ENCODE measurements around the gene PRDM16.

Gene PRDM16

DNA sequence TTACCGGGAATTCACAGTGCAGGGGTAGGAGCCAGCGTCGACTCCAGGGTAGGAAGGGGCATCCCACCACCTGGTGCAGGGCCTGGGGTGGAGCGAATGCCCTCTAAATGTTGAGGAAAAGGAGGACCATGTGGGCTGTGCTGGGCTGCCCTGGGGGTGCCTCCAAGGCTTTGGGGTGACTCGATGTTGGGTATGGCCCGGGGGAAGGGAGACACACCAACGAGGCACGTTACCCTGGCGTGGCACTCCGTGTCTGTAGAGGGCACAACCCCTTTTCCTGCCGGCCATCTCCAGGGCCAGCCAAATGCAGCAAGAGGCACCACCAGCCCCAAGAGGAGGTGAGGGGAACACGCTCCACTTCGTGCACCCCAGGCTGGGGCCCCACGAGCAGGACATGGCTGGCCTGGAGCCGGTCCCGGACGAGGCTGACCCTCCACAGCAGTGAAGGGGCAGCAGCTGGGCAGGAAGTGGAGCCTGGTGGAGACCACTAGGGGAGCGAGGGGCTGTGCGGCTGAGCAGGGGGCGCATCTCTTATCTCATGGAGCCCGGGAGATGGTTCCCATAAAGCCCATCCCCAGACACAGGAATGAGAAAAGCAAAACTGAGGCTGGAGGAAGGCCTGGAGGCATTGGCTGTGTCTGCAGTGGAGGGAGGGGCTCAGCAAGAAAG lies 36.5 kb upstream of the PRDM16 start:
- no peak for DNase-seq (ENCODE audit: low spot score)
- FAIRE-seq: no peak

DNA sequence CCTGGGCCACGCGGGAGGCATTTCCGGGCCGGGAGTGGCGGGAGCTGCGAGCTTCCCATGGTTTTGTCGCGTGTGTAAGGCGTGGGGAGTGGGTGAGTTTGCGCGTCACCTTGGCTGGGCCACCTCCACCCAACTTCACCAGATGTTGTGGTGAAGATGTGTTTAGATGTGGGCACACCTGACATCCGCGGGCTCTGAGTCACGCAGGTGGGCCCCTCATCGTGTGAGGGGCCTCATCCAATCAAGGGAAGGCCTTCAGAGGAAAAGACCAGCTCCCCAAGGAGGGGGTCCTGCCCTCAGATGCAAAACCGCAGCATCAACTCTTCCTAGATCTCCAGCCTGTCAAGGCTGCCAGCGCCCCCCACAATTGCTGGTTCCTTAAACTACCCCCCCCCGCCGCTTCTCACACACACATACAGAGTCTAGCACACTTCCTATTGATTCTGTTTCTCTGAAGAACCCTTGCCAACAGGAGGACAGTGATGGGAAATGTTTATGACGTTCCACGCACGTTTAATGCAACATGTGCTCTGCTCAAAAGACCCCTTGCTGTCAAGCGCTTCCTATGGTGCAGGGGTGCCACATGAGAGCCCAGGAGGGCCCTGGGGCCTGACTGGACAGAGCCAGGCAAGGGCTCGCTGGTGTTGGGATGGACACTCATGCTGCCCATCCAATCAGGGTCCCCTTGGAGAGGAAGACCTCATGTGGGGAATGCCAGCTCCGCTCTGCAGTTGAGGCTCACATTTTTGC lies 35.8 kb upstream of the PRDM16 start:
- no peak for FAIRE-seq
- DNase-seq (ENCODE audit: low spot score): no peak

DNA sequence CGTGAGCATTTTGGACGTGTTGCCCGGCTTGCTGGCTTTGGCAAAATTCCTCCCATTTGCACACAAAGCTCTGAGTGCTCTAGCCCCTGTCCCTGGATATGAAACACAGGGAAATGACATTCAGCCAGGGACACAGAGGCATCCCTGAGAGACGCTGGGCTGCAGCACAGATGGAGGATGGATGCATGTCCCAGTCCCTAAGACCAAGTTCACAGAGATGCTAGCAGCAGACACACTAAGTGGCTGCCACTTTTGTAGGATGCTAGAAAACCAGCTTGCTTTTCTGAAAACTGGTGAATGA lies 35.3 kb upstream of the PRDM16 start:
- no peak for FAIRE-seq
- DNase-seq (ENCODE audit: low spot score): no peak

DNA sequence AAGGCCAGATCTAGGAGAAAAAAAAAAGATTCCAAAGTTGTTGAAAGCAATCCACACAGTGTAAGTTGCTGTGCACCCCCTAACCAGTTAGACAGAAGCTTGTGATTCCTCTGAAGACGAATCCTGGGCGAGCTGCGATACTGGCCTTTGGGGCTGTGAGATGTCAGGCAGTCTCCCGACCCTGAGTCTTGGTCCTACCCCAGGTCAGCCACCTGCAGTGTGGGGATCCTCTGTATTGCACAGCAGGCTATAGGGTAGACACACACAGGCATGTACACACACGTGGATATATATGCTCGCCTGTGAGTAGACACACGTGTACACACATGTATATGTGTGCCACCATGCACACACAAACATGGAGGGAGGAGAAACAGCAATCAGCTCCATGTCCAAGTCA lies 34.8 kb upstream of the PRDM16 start:
- no peak for FAIRE-seq

DNA sequence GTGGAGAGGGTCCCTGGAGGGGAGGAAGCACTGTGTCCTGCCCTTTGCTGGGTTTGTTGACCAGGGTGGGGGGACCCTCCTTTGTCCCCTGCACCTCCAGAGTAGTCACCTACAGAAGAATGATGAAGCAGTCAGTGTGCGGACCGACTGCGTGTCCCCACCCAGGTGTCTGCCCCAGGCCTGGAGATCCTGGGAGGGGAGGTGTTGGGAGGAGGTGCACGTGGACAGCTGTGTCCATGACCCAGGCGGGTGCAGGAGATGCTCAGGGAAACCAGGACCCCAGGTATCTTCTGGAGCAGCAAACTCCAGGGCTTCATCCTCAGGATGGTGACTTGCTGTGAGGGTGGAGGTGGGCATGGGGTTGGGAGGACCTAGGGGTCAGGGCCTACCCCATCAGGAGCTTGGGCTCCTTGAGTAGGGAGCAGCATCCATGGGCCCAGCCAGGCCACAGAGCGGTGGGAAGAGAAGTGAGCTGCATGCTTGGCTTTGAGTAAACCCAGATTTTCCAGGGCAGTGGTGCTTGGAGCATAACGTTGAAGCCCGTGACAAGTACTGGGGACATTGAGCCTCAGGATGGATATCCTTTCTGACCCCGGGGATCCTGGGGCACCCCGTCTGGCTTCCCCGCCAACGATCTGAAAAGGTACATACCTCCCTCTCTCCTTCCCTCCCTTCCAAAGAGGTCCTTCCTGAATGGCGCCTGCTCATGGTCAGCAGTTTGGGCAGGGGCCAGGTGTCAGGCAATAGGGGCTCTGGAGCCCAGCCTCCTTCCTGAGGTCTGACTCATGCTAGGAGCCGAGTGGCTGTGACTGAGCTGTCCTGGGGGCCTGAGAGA lies 34.1 kb upstream of the PRDM16 start:
- FAIRE-seq (no peak), DNase-seq (ENCODE audit: low spot score) (no peak)

More for the DNA sequence above, 34.8 kb upstream of the PRDM16 start:
- no peak for DNase-seq (ENCODE audit: low spot score)

DNA sequence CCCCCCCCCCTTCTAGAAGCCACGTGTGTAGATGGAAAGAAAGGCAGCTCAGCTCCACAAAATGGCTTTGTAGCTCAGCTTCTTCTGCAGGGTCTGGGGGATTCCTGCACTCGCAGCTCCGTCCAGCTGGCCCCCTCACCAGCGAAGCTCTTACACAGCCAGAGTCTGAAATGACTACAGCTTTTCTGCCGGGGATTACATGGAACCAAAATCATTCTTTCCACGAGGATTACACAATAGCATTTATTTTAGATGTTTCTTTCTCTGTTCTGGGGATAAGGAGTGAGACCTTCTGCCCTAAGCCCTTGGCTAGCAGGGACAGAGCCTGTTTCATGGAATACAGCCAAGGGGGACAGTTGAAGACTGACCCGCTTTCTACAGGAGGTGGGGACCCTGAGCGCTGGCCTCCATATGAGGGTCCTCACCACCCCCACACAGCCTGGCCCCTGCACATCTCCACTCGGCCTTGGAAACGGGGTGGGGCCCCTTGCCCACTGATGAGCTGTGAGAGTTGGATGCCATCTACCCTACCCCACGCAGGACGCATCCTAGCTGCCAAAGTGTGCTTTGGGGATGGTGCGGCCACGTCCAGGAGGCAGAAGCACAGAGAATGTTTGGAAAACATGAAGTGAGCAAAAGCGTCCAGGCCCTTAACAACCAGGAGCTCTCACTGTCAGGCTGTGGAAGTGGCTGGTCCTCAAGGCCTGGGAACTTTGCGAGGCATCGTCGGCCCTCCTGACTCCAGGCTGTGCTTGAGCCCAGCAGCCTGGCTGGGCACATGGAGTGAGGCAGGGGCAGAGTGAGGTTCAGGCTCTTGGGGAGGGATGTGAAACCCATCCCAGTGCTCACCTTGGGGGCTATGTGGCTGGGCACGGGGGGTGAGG lies 33.2 kb upstream of the PRDM16 start:
- FAIRE-seq (no peak), DNase-seq (ENCODE audit: low spot score) (no peak)

DNA sequence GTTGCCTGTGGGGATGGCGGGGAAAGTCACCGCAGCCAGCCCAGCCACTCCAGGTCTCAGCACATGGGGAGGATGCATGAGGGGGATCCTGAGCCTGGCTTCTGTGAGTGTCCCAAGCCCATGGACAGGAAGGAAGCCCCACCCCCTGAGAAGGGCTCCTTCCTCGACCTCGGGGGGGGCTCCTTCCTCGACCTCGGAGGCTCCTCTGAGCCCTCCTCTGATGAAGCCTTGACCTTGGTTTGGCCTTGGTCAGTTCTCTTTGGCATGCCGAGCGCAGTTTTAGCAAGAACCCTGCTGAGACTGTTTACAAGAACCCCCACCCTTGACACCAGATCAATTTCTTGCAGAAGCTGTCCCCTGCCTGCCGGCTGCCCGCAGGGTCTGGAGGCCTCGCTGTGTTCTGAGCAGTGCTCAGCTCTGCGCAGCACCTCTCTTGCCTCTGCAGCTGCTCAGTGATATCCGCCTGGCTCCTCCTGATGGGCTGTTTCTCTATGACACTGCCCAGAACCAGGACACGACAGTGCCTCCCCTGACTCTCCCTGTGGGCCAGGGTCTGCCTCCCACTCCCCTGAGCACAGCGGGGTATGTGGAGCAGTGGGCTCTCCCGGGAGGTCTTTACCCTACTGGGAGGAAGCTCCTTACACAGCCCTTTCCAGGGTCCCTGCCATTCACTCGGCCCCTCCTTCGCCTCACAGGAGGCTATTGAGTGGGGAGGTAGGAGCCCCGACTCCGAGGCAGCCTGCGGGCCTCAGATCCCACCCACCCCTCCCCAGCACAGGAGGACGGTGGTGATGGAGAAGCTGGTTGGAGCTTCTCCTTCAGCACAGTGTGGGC lies 32.3 kb upstream of the PRDM16 start:
- no peak for FAIRE-seq
- no peak for DNase-seq (ENCODE audit: low spot score)

DNA sequence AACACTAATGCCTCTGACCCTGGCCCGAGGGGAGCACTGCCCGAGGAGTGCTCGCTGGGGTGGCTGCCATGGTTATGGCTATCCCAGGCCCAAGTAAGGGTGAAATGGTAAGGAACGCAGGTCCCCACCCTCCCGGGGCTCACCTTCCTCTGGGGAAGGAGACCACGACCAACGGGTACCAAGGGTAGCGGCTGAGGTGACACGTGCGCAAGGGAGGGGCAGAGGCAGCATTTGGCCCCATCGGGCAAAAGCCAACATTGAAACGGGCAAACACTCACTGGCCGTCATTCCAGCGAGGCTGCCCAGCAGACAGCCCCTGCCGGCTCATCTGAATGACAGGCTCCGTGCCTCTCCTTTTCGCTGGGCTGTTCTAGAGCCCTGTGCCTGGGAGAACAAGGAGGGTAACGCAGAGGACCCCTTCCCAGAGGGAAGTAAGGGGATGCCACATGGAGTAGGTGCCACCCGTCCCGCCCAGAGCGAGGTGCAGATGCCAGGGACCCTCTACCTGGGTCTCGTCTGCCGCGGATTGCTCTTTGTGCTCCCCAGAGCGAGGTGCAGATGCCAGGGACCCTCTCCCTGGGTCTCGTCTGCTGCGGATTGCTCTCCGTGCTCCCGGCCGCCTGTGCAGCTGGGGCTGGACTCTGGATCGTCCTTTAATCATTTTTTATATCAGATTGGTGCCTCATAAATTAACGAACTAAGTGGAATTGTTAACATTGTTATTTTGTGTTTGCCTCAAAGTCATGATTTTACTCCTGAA lies 31.5 kb upstream of the PRDM16 start:
- no peak for FAIRE-seq

DNA sequence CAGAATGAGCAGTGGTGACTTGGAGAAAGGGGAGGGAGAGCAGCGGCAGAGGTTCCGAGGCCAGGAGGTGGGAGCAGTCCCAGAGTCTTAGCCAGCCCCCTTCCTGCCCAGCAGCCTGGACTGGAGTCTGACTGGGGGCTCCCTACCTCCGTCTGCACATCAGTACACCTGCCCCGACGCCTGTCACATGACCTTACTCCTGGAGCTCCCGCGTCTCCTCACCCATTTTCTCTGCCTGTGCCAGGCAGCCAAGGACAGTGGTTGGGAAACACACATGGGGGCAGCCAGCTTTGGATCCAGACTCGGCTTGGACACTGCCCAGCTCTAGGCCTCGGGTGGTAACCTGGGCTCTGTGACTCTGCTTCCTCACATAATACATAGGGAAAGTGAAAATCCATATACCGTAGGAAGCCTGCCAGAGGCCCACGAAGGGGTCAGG lies 30.9 kb upstream of the PRDM16 start:
- no peak for DNase-seq (ENCODE audit: low spot score)
- no peak for FAIRE-seq

More for the DNA sequence above, 31.5 kb upstream of the PRDM16 start:
- DNase-seq (ENCODE audit: low spot score): no peak

DNA sequence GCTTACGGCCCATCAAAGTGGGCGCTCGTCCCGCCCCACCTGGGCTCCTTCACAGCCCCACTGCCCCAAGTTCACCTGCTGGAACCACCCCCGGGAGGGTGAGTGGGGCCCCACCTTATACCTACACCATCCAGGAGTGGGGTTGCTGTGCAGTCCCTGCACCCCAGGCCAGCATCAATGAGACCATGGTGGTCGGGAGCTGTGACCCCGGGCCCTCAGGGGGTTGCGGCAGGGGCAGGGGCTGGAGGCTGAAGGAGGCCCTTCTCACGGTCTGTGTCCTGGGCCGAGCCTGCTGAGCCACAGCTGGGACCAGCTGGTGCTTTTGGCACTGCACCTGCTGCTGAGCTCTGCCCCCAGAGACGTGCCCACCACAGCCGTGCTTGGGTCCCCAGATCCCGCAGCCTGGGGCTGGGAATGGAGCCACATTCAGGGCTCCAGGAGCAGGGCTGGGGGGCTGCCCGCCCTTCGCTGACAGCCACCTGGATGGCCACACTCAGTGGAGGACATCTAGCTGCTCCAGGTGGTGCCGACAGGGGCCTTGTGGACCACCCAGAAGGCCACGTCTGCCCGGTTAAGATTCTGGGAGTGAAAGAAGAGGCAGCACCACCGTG lies 30.3 kb upstream of the PRDM16 start:
- no peak for FAIRE-seq

DNA sequence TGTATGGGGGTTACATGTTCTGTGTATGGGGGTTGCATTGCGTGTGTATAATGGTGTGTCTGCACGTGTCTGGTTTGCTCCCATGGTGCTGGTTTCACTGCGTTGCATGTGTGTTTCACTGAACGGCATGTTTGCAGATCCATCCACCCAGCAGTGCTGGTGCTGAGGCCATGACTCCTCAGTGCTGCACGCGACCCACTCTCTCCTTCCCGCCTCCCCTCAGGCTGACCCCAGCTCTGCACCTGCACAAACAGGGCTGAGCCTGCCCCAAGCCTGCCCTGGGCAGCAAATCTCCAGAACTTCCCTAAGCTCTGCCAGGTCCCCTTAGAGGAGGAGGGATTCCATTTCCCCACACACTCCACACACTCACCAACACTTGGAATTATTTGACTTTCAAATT lies 29.0 kb upstream of the PRDM16 start:
- FAIRE-seq: no peak
- no peak for DNase-seq (ENCODE audit: low spot score)

More for the DNA sequence above, 30.3 kb upstream of the PRDM16 start:
- no peak for DNase-seq (ENCODE audit: low spot score)

DNA sequence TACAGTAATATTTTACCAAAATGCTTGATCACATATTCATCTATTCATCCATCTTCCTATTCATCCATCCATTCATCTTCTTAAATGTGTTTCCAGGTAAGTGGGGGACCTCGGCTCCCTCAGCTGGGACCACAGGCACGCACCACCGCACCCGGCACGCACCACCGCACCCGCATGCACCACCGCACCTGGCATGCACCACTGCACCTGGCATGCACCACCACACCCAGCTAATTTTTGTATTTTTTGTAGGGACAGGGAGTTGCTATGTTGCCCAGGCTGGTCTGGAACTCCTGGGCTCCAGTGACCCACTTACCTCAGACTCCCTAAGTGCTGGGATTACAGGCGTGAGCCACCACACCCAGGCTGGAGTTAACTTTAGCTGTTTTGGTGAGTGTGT lies 26.5 kb upstream of the PRDM16 start:
- FAIRE-seq (no peak), DNase-seq (ENCODE audit: low spot score) (no peak)

DNA sequence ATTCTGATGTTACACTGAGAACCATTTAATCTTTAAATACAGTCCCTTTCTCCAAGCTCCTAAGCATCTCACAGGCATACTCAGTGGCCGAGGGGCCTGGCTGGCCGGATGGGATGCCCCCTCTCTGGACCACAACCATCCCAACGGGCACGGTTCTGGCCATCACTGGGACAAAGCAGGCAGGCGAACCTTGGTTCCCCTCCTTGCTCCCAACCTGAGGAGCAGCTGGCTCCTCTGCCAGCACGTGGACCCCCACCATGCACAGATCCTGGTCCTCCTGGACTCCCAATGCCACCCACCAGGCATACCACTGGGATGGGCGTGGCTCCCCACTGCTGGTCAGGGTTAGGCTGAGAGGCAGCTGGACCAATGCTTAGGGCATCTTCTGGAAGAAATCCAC lies 19.8 kb upstream of the PRDM16 start:
- DNase-seq (ENCODE audit: low spot score) (no peak), FAIRE-seq (no peak)

DNA sequence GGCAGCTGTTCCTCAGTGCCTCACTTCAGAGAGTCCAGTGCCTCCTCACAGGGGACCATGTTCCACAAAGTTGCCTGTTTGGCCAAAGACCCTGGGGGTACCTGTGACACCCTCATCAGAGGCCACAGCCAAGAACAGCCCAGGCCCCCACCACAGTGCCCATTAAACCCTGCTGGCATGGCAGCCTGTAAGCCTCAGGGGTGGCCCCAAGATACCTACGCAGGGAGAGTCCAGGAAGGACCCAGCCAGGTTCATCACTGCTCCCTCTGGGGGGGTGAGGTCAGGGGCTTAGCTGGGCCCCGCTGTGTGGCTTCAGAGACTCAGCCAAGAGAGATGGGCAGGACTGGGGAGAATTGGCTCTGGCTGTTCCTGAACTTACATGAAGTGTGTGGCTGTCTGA lies 19.1 kb upstream of the PRDM16 start:
- DNase-seq (ENCODE audit: low spot score): no peak
- FAIRE-seq: no peak

DNA sequence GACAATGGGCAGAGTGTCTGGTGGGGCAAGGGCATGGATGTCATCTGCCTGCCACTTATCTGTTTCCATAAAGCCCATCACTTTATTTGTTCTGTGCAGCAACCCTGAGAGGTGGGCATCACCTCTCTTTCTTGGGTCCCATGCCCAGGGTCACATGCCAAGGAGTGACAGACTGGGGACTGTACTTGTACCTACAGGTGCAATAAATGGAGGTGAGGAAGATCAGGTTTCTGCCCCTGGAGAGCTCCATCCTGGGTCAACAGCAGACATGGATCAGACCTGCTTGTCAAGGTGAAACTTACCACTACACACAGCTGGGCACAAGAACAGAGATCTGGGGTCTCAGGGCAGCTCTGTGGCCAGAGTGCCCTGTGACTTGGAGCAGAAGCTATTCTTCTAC lies 18.4 kb upstream of the PRDM16 start:
- FAIRE-seq: no peak

DNA sequence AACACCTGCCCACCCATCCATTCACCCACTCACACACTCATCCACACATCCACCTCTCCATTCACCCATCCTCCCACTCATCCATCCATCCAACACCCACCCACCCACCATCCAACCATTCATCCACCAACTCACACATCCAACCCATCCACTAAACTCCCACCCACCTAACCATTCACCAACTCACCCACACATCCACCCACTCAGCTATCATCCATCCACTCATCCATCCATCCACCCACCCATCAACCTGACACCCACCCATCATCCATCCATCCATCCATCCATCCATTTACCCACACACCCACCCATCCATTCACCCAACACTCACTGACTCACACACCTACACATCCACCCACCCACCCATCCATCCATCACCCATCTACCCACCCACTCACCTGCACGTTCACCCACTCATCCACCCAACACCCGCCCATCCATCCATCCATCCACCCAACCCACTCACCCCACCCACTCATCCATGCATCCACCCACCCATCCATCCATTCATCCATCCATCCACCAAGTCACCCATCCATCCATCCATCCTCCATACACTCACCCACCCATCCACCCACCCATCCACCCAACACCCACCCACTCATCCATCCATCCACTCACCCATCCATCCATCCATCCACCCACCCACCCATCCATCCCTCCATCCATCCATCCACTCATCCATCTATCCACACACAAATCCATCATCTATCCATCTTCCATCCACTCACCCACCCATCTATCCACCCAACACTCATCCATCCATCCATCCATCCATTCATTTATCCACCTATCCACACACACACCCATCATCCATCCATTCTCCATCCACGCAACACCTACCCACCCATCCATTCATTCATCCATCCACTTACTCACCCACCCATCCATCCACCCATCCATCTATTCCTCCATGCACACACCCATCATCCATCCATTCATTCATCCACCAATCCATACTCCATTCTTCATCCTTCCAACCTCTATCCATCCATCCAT lies 17.4 kb upstream of the PRDM16 start:
- no peak for FAIRE-seq
- no peak for DNase-seq (ENCODE audit: low spot score)

More for the DNA sequence above, 18.4 kb upstream of the PRDM16 start:
- no peak for DNase-seq (ENCODE audit: low spot score)

DNA sequence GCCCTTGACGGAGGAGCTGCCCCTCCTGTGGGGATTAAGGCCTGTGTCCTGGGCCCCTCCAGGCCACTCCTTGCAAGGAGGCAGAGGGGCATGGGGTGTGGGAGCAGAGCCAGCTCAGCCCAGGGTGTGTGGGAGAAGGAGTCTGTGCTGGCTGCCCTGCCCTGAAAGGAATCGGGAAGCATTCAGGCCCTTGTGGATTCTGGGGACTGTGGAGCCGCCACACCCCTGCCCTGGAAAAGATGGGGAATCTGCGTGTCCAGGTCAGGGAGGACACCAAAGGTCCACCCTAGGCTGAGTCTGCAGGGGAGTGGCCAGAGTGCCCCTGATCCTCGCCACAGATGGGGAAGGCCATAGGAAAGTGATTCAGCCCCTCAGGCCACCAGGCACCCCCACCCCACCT lies 16.5 kb upstream of the PRDM16 start:
- FAIRE-seq (no peak), DNase-seq (ENCODE audit: low spot score) (no peak)

DNA sequence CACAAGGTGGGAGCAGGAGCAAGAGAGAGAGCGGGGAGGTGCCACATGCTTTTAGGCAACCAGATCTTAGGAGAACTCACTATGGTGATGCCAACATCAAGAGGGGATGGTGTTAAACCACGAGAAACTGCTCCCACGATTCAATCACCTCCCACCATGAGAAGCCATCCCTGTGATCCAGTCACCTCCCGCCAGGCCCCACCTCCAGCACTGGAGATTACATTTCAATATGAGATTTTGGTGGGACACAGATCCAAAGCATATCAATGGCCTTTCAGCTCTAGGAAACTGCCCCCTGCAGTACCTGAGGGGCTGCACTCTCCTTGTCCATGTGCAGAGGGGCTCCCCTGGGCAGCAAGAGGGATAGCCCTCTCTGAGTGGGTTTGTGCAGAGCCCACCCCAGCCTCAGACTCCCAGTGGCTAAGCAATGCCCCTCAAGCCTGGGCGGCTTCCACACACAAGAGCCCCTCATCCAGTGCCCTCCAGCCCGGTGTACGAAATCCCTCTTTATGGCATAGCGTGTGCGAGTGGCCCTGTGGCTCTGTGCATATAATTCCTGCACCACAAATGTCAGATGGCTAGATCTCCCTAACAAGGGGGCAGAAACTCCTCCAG lies 15.5 kb upstream of the PRDM16 start:
- DNase-seq (ENCODE audit: low spot score) (no peak), FAIRE-seq (no peak)

Measured in urothelium cell line (cell line).